Stimulated activated CD4-positive, alpha-beta T cell treated with anti-CD3 and anti-CD28 coated beads, Interleukin-4, amount 100 ng/mL, for 1 hour (primary cell): ENCODE data around the gene TIGD3.
A peak's percentile ranks its signal among the peaks of the same experiment; 100 is the strongest.
"Not testable (repeated sequence)": the region's sequence is repeated elsewhere in the genome, so short reads cannot be mapped to it uniquely, and the experiment has no call there.

ENCODE experiments used
- DNase-seq: peaks from one replicate; pipeline ENCODE4 v3.0.0-alpha.2; 2020

TIGD3 gene

GRCh38 chr11:65325435-65325834, 29.1 kb upstream of the TIGD3 start:
- DNase-seq = no peak

GRCh38 chr11:65327021-65327420, 27.5 kb upstream of the TIGD3 start:
- DNase-seq = no peak

GRCh38 chr11:65329478-65329877, 25.1 kb upstream of the TIGD3 start:
- DNase-seq = no peak

- DNase-seq = peak; percentile 77
Measured at GRCh38 chr11:65329944-65330403, 24.6 kb upstream of the TIGD3 start.

GRCh38 chr11:65330544-65330943, 24.0 kb upstream of the TIGD3 start:
- DNase-seq = no peak

- not testable (repeated sequence) for DNase-seq
Measured at GRCh38 chr11:65332591-65332990, 22.0 kb upstream of the TIGD3 start.

- DNase-seq = no peak
Measured at GRCh38 chr11:65334696-65335295, 19.8 kb upstream of the TIGD3 start.

GRCh38 chr11:65338676-65339075, 15.9 kb upstream of the TIGD3 start:
- DNase-seq = no peak

GRCh38 chr11:65340226-65340625, 14.3 kb upstream of the TIGD3 start:
- no peak for DNase-seq

- DNase-seq = no peak
Measured at GRCh38 chr11:65341856-65342255, 12.7 kb upstream of the TIGD3 start.

GRCh38 chr11:65351511-65351910, 3.0 kb upstream of the TIGD3 start:
- no peak for DNase-seq

GRCh38 chr11:65352783-65353182, 1.8 kb upstream of the TIGD3 start:
- no peak for DNase-seq

- DNase-seq = no peak
Measured at GRCh38 chr11:65353376-65353775, 1.2 kb upstream of the TIGD3 start.

- no peak for DNase-seq
Measured at GRCh38 chr11:65353900-65354264, 669 bp upstream of the TIGD3 start.

GRCh38 chr11:65355013-65355775, 643 bp downstream of the TIGD3 start:
- peak; percentile 55 for DNase-seq

GRCh38 chr11:65355776-65356393, 1.3 kb downstream of the TIGD3 start:
- no peak for DNase-seq

- no peak for DNase-seq
Measured at GRCh38 chr11:65356394-65356972, 1.9 kb downstream of the TIGD3 start.

- no peak for DNase-seq
Measured at GRCh38 chr11:65357856-65358356, 3.4 kb downstream of the TIGD3 start.

- DNase-seq = no peak
Measured at GRCh38 chr11:65362320-65362931, 7.9 kb downstream of the TIGD3 start.

- DNase-seq = no peak
Measured at GRCh38 chr11:65362966-65363365, 8.4 kb downstream of the TIGD3 start.

GRCh38 chr11:65363770-65364169, 9.2 kb downstream of the TIGD3 start:
- no peak for DNase-seq

- DNase-seq = no peak
Measured at GRCh38 chr11:65366340-65366773, 11.8 kb downstream of the TIGD3 start.

GRCh38 chr11:65370659-65371049, 16.1 kb downstream of the TIGD3 start:
- DNase-seq = no peak
